ENCODE measurements around the gene VAMP8. TPM values are rescaled to one million over a fixed set of nuclear protein-coding genes. Genes with fewer than 3 reads are reported as not detected.
"Not testable (repeated sequence)": the region's sequence is repeated elsewhere in the genome, so short reads cannot be mapped to it uniquely, and the experiment has no call there.

Gene VAMP8
- total RNA-seq, 1 experiment from 2014 or later = 0.27 TPM

DNA sequence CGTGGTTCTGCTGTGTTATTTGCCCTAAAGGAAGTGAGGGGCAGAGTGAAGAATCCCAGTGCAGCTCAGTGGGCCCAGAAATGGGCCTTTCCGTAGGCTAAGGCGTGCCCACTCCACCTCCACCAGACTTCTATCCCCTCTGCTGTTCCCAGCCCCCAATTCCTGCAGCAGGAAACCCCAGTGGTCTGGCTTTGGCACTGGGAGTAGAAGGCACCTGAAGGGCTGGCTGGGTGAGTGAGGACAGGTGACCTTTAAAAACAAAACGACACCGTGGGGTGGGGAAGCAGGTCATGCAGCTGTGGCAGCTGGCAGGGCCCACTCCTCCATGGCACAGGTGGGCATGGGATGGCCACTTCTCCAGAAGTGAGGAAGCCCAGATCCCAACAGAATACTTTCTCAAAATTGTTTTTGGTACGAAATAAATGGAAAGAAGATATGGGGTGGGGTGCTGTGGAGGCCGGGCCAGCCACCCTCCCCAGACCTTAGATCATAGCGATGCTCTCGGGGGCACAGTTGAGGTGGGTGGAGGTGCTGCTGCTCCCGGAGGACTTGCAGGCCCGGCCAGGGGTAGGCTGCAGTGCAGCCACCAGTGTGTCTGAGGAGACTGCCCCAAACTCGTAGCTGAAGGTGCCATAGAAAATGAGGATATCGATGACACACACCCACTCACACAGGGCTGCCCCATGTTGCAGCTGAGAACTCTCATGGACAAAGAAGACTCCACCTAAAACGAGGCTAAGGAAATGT lies 21.4 kb downstream of the VAMP8 start:
- DNase-seq (ENCODE audit: low read depth) = no peak

- DNase-seq (ENCODE audit: low read depth) = no peak
Measured at GRCh38 chr2:85599468-85600234, 22.3 kb downstream of the VAMP8 start.

DNA sequence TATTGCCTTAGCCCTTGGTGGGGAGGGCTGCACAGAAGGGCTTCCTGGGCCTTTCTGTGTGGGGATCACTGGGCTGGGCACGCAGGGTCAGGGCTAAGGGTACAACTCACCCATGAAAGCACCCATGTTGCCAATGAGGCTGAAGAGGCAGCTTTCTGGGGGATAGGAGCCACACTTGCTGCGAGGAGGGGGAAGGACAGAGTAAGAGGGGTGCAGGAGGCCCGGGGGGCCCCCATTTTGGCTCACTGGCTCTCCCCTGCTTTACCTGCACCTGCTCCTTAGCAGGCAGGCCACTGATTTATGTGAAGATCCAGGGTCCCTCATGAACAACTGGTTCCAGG lies 22.8 kb downstream of the VAMP8 start:
- no peak for DNase-seq (ENCODE audit: low read depth)

- DNase-seq (ENCODE audit: low read depth) = no peak
Measured at GRCh38 chr2:85600951-85601770, 23.8 kb downstream of the VAMP8 start.

DNA sequence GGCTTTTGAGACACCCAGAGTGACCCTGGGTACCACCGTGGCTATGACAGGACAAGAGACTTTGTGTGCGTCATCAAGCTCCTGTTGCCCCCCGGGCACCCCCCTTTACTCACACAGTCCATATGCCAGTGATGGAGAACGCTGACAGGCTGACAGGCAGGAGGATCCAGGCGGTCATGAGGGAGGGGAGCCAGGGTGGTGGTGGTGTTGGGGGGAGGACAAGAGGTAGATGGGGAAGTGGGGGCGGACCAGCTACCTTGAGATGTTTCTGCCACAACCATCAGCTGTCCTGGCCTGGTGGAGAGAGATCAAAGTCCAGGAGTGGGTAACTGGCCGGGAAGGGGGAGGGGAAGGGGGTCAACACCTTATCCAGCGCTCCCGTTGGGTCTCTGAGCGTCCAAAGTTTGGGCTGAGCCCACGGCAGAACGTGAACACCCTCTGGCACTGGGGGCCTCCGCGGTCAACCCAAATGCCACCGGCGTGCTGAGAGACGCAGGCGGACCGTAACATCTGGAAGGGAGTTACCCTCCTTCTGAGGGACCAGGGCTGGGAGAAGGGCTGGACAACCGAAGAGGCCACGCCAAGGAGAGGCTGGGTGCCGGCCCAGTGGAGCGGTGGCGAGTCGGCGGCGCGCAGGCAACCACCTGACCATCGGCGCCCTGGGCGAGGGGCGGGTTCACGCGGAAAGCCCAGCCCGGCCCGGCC lies 24.5 kb downstream of the VAMP8 start:
- peak; percentile 47 for DNase-seq (ENCODE audit: low read depth)

DNA sequence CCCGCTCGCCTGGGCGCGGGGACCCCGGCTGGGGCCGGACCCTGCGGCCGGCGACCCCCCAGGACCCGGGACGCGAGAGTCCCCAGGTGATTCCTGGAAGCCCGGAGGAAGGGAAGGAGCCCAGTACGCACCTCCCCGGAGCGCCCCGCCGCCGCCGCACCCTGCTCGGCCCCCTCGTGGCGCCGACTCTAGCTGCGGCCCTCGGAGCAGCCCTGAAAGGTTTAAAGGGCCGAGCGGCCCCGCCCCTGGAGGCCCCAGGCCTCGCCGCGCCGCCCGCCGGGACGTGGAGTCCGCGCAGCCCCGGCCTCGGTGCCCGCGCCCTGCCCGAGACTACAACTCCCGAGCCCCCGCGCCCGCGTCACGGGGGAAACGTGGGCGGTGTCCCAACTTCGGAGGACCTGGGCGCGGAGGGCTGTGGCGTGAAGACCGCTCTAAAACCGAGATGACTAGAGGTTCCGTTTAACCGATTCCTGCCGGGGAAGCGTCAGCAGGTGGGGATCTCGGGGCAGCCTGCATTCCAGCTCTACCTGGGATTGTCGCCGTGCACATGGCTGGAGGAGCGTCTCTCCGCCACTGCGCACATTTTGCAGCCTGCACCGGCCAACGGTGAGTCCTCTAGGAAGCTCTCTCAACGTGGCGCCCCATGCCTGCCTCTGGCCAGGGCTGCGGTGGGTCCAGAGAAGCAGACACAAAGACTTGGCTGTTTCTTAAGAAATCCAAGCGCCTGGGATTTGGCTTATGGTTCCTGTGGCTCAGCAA lies 25.3 kb downstream of the VAMP8 start, which contains the start of gene TMEM150A:
TMEM150A (minus strand) TSS at position 223 of the 759 bp plus-strand sequence. CDS start 750 bp downstream, outside the sequence.
- peak; percentile 90 for DNase-seq (ENCODE audit: low read depth)

GRCh38 chr2:85604133-85604444 lies 26.7 kb downstream of the VAMP8 start:
- DNase-seq (ENCODE audit: low read depth) = not testable (repeated sequence)

DNA sequence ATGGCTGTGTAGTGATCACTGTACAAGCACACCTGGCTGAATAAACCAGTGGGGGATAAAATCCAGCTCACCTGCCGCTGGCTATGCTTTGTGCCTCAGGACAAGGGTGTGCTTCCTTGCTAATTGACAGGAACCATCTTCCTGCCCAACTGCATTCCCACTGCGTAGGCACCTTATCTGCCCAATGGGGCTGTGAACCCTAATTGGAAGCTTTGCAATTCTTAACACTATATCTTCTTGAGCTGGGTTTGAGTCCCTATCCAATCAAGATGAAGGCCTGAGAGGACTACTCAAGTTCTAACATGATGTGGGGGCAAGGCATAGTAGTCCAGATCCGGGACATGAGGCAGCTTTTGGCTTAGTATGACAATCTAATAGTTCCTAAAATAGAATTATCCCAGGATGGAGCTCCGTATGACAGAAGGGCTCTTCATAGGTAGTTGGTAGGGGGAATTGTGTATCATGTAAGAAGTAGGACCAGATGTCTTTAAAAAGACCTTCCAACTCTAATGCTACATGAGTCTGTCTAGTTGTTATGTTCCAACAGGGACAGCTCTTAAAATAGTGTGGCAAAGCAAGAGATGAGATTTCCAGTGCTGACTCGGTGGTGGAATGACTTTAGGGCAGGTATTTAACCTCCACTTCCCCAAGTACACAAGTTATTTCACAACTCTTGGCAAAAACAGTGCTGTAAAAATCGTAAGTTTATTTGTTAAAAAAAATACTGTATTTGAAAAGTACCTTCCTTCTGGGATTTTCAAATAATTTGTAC lies 27.4 kb downstream of the VAMP8 start:
- DNase-seq (ENCODE audit: low read depth) = no peak

GRCh38 chr2:85605406-85606115 lies 28.2 kb downstream of the VAMP8 start:
- peak; percentile 46 for DNase-seq (ENCODE audit: low read depth)

DNA sequence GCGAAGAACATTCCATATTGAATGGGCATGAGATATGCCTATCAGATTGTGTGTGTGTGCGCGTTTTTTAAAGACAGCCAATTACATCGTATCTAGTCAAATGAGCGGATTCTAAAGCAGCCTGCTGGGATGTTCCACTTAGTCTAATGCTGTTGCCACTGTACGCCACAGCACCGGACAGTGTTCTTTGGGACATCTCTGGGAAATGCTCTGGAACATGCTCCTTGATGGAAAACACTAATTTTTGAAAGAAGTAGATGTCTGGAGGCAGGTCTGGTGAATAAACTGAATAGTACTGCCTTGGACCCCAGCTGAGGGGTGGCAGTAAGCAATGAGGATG lies 28.7 kb downstream of the VAMP8 start:
- no peak for DNase-seq (ENCODE audit: low read depth)

GRCh38 chr2:85607268-85608215 lies 30.2 kb downstream of the VAMP8 start:
- no peak for DNase-seq (ENCODE audit: low read depth)

DNA sequence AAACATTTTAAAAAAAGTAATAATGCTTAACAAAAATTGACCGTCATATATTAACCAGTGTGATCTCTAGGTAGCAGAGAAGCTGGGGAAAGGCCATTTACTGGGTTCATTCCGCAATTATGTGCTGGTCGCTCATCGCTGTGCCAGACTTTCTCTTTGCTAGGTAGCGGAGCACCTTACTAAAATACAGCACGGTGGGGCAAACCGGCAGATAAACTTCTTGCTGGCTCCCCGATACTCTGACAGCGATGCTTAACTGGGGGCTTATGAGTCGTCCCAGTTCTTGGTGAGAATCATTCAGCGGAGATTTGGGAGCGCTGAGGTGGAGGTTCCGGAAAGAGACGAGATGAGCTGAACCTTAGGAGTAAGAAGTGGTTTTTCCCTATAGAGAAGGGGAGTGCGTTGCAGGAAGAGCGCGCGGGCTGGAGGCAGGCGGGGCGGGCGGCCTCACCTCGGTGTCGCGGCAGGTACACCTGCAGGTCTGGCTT lies 33.9 kb downstream of the VAMP8 start:
- DNase-seq (ENCODE audit: low read depth) = no peak

GRCh38 chr2:85611705-85612587 lies 34.6 kb downstream of the VAMP8 start, which contains the start of gene C2orf68:
C2orf68 (minus strand) TSS chr2:85612066; CDS start chr2:85611984, 82 bp downstream.
- DNase-seq (ENCODE audit: low read depth) = peak; percentile 79

GRCh38 chr2:85613717-85614515 lies 36.5 kb downstream of the VAMP8 start:
- DNase-seq (ENCODE audit: low read depth) = no peak

DNA sequence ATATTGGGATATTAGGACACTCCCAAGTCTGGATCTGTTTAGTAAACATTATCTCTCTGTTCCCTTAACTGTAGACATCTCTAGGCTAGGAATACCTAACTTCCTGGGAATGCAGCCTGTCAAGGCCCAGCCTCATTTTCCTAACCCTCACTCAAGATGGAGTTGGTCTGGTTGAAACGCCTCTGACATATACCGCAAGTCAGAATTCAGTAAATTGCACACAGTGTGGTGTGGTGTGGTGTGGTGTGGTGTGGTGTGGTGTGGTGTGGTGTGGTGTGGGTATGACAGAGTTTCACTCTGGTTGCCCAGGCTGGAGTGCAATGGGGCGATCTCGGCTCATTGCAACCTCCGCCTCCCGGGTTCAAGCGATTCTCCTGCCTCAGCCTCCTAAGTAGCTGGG lies 37.4 kb downstream of the VAMP8 start:
- DNase-seq (ENCODE audit: low read depth) = not testable (repeated sequence)

- no peak for DNase-seq (ENCODE audit: low read depth)
Measured at GRCh38 chr2:85615413-85615728, 38.0 kb downstream of the VAMP8 start.

DNA sequence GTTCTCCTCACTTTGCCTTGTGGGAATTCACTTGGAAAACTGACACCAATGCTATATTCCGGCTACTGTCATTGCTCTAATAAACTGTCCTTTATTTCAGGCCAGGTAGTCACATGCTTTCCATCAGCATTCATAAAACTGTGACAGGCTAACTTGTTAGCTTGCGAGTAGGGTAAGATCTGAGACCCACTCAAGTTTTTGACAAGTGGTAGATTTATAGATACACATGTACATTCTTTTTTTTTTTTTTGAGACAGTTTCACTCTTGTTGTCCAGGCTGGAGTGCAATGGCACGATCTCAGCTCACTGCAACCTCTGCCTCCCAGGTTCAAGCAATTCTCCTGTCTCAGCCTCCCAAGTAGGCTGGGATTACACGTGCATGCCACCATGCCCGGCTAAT lies 40.3 kb downstream of the VAMP8 start:
- DNase-seq (ENCODE audit: low read depth) = not testable (repeated sequence)

Data from M059J (cell line).